Prostate gland (tissue), 2 donors: ENCODE data around the gene PLSCR2. TPM values are rescaled to one million over a fixed set of nuclear protein-coding genes. Genes with fewer than 3 reads are reported as not detected.

Experiments
- DNase-seq: peaks from one replicate; pipeline ENCODE4 v3.0.0-alpha.2; 2019; ENCODE audit warnings: low spot score
- H3K27ac ChIP-seq, 2 donors: fragments of 200-600 bp; sonication (generic); 2 replicates each; pipeline ENCODE4 v1.5.1; 2017 to 2019
- H3K27me3 ChIP-seq: fragments of 200-600 bp; sonication (generic); replicated peaks from 2 replicates; pipeline ENCODE4 v1.5.1; 2019; ENCODE audit not compliant: insufficient read depth
- H3K36me3 ChIP-seq, 2 donors: fragments of 200-600 bp; sonication (generic); 1 replicate in 1 of 2; 2 replicates in 1 of 2; pipeline versions ENCODE4 v1.5.1 to v1.8.1; 2017 to 2019
- H3K4me1 ChIP-seq: fragments of 200-600 bp; sonication (generic); replicated peaks from 2 replicates; pipeline ENCODE4 v1.5.1; 2019
- H3K4me3 ChIP-seq, 2 donors: fragments of 200-600 bp; sonication (generic); 2 replicates each; pipeline ENCODE4 v1.5.1; 2017 to 2019
- H3K9me3 ChIP-seq: fragments of 200-600 bp; sonication (generic); 2 replicates; pipeline ENCODE4 v1.5.1; 2017
- CTCF ChIP-seq, 4 experiments: fragments of 200-600 bp in 2 of 4; fragments of 450-650 bp in 2 of 4; sonication (generic) in 2 of 4; IDR thresholded peaks; 1 replicate in 3 of 4; 2 replicates in 1 of 4; pipeline ENCODE4 v1.5.1; 2016 to 2019; ENCODE audit warnings: antibody characterized with exemption in 4 of 4, mild to moderate bottlenecking in 2 of 4, moderate library complexity in 2 of 4
- POLR2A ChIP-seq: fragments of 450-650 bp; IDR thresholded peaks from one replicate; pipeline ENCODE4 v1.6.1; 2016; ENCODE audit warnings: antibody characterized with exemption, mild to moderate bottlenecking
- POLR2AphosphoS5 ChIP-seq: sonication (generic); formaldehyde crosslinking; IDR thresholded peaks from one replicate; pipeline ENCODE4 v1.6.1; 2017; ENCODE audit warnings: antibody characterized with exemption
- WGBS: methylation state at CpG from one replicate; pipeline ENCODE4 v1.1.5; 2018; 5-methylcytosine and 5-hydroxymethylcytosine counted together
- intact Hi-C: fragments of 100-400 bp; cut with DNase I; formaldehyde crosslinking; loops from one replicate; pipeline ENCODE4 v1.14.2; 2022
- total RNA-seq, 2 donors: library from RNA; depleted of rRNA; stranded (reverse); fragments of >200 nt; gene quantifications; one replicate each; pipeline ENCODE4 v1.1.0, GENCODE V29; 2016

PLSCR2 gene
- total RNA-seq, result under 1 TPM in 1 of 2 donors, not detected in 1; 0.51 TPM

GRCh38 chr3:146469150-146470017 lies at the start of gene PLSCR2:
PLSCR2 (minus strand) TSS chr3:146469561; CDS start chr3:146459904, 9,657 bp downstream.
- DNase-seq, result peak; percentile 28
- peak within 1 kb of the TSS; percentile 42 to 48 for H3K4me3 ChIP-seq
- H3K27ac ChIP-seq, result peak within 1 kb of the TSS; percentile 80 to 82
- TF ChIP-seq POLR2AphosphoS5 (peak; percentile 15), POLR2A (peak; percentile 47), CTCF (IDR thresholded peaks at IDR 0.05) (no peak)
- intact Hi-C loops, result no loop called here
- H3K9me3 ChIP-seq, result no peaks in the 10 kb centered on the region
- H3K36me3 ChIP-seq, result no peaks in the 10 kb centered on the region
- H3K27me3 ChIP-seq, result no peaks in the 10 kb centered on the region
- no peaks in the 10 kb centered on the region for H3K4me1 ChIP-seq
- WGBS, result 23% methylated on average over 51 of the region's 51 CpGs

- no peaks in the 10 kb centered on the region for H3K9me3 ChIP-seq
- no peaks in the 10 kb centered on the region for H3K27me3 ChIP-seq
- DNase-seq, result no peak
- H3K36me3 ChIP-seq, result no peaks in the 10 kb centered on the region
- intact Hi-C loops, result no loop called here
- 70% methylated on average over 4 of the region's 4 CpGs for WGBS
- H3K4me1 ChIP-seq, result no peaks in the 10 kb centered on the region
- no peak overlapping the region for H3K27ac ChIP-seq
- H3K4me3 ChIP-seq, result no peak overlapping the region
- TF ChIP-seq POLR2A (no peak), POLR2AphosphoS5 (no peak), CTCF (IDR thresholded peaks at IDR 0.05) (no peak)
Measured at GRCh38 chr3:146517684-146518435, 48.5 kb upstream of the PLSCR2 start.

- H3K36me3 ChIP-seq, result no peaks in the 10 kb centered on the region
- H3K4me3 ChIP-seq, result no peak overlapping the region
- WGBS, result 92% methylated on average over 2 of the region's 2 CpGs
- H3K27me3 ChIP-seq, result no peaks in the 10 kb centered on the region
- DNase-seq, result no peak
- TF ChIP-seq CTCF (IDR thresholded peaks at IDR 0.05) (no peak), POLR2AphosphoS5 (no peak), POLR2A (no peak)
- H3K9me3 ChIP-seq, result no peaks in the 10 kb centered on the region
- intact Hi-C loops, result no loop called here
- no peak overlapping the region for H3K27ac ChIP-seq
- no peaks in the 10 kb centered on the region for H3K4me1 ChIP-seq
Measured at GRCh38 chr3:146513386-146514051, 44.2 kb upstream of the PLSCR2 start.

GRCh38 chr3:146511402-146512134 lies 42.2 kb upstream of the PLSCR2 start:
- no peaks in the 10 kb centered on the region for H3K9me3 ChIP-seq
- no peak overlapping the region for H3K4me3 ChIP-seq
- no peak overlapping the region for H3K27ac ChIP-seq
- DNase-seq, result no peak
- intact Hi-C loops, result no loop called here
- TF ChIP-seq POLR2A, result no peak
- H3K36me3 ChIP-seq, result no peaks in the 10 kb centered on the region
- no peaks in the 10 kb centered on the region for H3K27me3 ChIP-seq
- WGBS, result 66% methylated on average over 3 of the region's 3 CpGs
- H3K4me1 ChIP-seq, result no peaks in the 10 kb centered on the region
